VCaP (cell line): ENCODE results near the gene ATP2C2.
"Not testable (repeated sequence)": the region's sequence is repeated elsewhere in the genome, so short reads cannot be mapped to it uniquely, and the experiment has no call there.

ENCODE experiments used
- H3K27ac ChIP-seq: fragments of 450-650 bp; 2 replicates; pipeline ENCODE4 v1.5.1; 2017
- TF ChIP-seq, protein P1 (sequence below): fragments of 450-650 bp; conservative IDR thresholded peaks from 2 replicates; pipeline ENCODE4 v1.5.1; 2017; ENCODE audit warnings: mild to moderate bottlenecking, moderate library complexity

The ATP2C2 gene

DNA sequence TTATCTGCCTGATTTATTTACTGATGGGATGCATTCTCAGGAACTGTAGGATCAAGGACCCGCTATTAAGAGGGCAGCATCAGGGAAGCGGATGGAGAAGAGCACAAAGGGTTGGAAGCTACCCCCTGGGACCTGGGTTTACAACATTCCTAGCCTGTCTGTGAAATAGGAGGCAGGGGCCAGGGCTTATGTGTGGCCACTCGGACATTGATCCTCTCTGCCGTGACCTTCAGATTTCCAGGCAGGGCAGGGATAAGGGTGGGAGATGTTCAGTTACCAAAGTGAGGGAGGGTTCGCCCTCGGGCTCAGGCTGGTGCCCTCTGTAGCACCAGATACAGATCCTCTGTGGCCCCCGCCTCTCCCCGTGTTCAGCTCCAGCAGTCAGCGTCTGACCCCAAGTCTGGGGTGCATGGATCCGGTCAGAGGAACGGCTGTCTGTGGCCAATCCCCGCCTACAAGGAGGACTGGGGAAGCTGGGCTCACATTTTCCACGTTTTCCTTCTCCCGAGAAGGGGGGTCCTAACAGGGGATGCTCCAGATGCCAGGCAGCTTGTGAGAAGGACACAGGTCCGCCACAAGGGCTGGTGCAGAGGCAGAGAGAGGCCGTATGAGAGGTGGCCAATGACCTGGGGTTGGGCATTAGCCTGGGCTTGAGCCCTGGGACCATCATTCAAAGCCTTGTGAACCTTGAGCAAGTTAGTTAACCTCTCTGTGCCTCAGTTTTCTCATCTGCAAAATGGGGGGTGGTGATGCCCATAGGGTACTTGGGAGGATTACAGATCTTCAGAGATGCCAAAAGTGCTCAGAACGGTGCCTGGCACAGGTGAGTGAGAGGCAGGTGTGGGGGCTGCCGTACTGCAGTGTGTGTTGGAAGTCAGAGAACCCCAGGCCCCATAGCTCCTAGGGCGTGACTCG is 48.3 kb downstream of the ATP2C2 start:
- H3K27ac ChIP-seq = no peak overlapping the region
- TF ChIP-seq, protein P1, sequence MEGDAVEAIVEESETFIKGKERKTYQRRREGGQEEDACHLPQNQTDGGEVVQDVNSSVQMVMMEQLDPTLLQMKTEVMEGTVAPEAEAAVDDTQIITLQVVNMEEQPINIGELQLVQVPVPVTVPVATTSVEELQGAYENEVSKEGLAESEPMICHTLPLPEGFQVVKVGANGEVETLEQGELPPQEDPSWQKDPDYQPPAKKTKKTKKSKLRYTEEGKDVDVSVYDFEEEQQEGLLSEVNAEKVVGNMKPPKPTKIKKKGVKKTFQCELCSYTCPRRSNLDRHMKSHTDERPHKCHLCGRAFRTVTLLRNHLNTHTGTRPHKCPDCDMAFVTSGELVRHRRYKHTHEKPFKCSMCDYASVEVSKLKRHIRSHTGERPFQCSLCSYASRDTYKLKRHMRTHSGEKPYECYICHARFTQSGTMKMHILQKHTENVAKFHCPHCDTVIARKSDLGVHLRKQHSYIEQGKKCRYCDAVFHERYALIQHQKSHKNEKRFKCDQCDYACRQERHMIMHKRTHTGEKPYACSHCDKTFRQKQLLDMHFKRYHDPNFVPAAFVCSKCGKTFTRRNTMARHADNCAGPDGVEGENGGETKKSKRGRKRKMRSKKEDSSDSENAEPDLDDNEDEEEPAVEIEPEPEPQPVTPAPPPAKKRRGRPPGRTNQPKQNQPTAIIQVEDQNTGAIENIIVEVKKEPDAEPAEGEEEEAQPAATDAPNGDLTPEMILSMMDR = no peak

DNA sequence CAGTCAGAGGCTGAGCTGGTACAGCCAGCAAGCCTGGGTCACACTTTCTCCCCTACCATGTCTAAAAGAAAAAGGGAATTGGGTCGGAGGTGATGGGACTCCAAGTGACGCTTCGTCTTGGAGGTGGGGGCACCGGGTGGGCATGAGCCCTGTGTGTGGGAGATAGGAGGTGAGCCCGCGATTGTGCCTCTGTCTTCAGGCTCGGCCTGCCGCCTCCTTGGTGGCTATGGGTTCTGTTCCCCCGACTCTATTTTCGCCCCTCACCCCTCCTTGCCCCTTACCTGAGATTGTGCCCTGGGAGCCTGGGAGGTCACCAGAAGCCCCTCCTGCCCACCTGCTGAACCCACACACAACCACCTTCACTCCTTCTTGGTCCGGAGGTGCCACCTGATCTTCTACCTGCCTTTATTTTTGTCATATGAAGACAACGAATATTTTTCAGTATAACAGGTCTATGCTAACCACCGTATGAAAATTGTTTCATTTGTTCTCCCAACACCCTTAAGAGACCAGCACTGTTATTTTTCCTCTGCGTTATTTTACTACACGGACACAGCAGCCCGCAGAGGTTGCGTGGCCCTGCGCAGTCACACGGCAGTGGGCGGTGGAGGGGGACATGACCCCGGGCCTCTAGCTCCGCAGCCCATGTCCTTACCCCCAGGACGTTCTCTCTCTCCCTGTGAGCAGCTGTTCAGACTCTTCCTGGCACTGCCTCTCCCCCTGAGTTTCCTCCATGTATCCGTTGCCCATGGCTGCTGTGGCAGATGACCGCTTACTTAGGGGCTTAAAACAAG is 49.9 kb downstream of the ATP2C2 start:
- TF ChIP-seq, protein P1 = no peak
- no peak overlapping the region for H3K27ac ChIP-seq

DNA sequence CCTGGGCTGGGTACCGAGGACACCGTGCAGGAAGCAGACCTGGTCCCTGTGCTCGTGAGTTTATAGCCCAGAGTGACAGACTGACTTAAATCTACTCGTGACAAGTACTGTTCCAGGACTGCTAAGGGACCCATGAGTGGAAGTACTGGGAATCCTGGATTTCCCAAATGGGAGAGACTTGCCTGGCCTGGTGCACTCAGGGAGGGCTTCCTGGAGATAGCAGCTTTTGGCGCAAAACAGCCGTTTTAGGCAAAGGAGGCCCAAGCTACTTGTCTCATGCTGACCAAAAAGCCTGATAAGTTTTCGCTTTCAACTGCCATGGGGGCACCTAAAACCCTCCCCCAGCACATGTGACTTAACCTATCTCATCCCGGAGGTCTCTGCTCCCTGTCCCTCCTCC is 51.4 kb downstream of the ATP2C2 start:
- TF ChIP-seq, protein P1 = no peak
- no peak overlapping the region for H3K27ac ChIP-seq

DNA sequence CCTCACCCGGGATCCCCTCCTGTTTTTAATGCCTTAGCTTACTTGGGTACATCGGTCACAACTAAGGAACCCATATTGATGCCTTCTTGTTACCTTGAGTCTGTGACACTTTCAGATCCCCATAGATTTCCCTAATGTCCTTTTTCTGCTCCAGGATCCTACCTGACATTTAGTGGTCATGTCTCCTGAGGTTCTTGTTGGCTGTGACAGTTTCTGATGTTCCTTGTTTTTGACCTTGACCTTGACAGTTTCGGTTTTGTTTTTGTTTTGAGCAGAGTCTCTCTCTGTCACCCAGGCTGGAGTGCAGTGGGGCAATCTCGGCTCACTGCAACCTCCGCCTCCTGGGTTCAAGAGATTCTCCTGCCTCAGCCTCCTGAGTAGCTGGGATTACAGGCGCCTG is 52.2 kb downstream of the ATP2C2 start:
- not testable (repeated sequence) for H3K27ac ChIP-seq

DNA sequence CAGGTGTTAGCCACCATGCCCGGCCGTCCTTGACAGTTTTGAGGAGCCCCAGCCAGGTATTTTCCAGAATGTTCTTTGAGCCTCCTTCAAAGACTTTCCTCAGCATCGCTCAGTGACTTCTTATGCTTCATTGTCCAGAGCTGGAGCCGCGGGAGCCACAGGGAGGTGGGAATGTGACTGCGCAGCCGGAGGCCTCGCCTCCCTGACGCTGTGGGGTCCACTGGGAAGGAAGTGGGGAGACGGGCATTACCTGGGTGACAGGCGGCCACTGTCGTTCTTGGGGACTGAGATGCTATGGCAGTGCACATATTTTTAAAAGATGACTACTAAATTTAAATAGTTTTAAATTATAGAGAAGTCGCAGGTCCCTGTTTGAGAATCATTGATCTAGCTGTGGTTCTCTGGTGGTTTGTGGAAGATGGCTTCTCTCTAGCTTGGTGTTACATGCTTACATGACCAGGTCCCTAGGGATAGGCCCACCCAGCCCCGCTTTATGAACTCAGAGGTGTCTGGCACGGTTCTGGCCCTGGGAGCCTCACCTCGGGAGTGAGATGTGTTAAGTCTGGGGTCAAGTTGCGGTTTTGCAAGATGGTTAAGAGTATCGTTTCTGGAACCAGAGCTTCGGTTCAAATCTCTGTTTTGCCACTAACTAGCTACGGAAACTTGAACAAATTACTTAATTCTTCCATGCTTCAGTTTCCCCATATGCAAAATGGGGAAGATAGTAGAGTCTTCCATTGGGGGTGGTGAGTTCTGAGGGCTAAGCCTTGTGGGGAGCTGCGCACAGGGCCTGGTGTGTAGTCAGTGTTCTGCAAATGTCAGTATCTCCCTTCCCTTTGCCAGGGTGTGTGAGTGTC is 53.0 kb downstream of the ATP2C2 start:
- TF ChIP-seq, protein P1 = no peak
- no peak overlapping the region for H3K27ac ChIP-seq

DNA sequence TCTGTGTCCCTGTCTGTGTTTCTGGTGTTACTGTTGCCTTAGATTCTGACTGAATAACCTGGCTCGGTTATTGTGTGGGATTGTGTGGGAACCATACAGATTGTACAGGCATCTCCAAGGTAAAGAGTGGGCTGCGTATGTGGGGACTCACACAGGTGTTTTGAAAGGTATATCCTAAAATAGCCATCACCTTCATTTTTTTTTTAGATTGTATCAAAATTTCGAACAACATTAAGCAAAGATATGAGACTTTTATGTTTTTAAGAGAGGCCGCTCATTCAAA is 53.5 kb downstream of the ATP2C2 start:
- TF ChIP-seq, protein P1 = no peak
- no peak overlapping the region for H3K27ac ChIP-seq

DNA sequence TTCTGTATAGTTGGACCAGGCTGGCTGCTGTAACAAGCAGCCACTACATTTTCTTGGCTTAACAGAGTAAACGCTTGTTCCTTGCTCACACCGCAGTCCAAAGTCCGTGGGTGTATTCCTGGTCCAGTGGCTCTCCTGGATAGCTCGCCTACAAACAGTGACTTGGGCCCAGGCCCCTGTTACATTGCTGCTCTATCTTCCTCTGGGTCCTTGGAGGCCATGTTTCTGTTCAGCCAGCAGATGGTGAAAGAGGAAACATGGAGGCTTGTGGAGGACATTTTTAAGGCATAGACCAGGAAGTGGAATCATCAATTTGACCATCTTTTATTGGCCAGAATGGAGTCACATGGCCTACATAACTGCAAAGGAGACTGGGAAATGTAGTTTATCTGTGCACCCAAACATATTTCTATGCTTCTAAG is 55.1 kb downstream of the ATP2C2 start:
- TF ChIP-seq, protein P1 = no peak
- H3K27ac ChIP-seq = no peak overlapping the region
